Measurements from ENCODE around the gene GLRX5.

The GLRX5 gene

DNA sequence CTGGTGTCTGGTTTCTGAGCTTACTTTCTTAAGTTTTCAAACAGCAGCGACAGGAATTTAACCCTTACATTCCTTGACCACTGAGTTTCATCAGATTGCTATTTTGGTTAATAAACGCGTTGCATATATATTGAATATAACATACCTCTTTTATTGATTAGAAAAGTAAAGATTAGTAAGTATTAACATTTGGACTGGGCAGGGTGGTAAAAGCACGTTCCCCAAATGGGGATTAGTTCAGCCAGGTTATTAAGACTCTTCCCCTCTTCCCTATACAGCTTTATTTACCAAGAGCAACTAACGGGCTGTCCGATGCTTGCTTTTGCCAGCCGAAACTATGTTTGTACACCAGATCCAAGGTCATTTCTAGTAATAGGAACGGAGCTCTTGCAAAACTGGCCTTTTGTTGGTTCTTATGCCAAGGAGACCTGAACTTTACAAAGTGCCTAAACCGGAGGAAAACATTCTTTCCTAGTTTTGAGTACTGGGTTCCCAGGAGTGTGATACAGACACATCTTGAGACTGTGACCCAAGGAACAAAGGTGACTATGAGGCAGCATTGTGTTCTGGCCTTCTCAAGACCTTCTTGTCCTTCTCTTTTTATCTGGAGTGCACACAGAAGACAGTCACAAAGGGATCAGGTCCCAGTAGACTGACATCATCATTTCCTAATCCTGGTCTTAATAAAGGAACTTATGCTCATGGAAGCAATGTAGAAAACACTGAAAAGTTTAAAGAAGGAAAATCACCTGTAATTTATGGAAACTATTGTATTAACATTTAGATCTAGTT is 2.6 kb downstream of the GLRX5 start:
- no peak for DNase-seq

DNA sequence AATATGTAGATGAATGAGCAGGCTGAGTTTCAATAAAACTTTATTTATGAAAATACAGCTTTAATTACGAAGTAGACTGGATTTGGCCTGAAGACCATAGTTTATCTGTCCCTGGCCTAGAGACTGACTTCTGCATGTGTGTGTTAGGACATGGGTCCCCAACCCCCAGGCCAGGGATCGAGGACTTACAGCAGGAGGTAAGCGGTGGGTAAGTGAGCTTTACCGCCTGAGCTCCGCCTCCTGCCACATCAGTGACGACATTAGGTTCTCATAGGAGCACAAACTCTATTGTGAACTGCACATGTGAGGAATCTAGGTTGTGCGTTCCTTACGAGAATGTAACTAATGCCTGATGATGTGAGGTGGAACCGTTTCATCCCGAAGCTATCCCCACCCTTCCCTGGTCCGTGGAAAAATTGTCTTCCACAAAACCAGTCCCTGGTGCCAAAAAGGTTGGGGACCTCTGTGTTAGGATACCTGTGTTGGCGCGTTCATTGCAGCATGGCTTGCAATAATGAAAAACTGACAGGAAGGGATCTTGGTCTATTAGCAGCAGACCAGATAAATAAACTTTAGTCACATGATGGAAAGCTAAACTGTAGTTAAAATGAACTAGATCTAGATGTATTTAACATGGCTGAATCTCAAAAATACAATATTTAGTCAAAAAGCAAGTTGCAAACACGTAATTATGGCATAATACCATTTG is 4.1 kb downstream of the GLRX5 start:
- no peak for DNase-seq

DNA sequence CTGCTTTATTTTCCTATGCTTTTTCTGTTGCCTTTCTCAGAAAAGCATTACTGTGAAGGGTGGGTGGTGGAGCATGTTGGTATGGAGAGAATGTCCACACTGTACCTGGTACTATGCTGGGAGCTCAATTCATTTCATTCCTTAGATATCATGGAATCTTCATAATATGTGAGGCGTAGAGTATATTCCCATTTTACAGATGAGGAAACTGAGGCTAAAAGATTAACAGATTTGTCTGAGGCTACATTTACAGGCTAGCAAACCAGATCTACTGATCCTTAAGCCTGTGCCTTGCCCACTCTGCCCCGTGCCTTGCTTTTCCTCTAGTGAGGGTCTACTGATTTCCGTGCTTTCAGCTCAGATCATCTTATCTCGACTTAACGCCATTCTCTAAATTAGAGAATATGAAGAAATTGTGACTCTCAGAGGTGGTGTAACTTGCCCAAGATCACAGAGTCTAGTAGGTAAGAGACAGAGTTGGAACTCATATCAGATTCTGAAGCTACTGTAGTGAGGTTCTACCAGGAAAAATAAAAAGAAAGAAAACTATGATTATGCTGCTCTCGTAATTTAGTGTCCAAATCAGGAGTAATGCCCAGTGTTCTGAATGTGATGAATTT is 5.5 kb downstream of the GLRX5 start:
- DNase-seq: no peak

DNA sequence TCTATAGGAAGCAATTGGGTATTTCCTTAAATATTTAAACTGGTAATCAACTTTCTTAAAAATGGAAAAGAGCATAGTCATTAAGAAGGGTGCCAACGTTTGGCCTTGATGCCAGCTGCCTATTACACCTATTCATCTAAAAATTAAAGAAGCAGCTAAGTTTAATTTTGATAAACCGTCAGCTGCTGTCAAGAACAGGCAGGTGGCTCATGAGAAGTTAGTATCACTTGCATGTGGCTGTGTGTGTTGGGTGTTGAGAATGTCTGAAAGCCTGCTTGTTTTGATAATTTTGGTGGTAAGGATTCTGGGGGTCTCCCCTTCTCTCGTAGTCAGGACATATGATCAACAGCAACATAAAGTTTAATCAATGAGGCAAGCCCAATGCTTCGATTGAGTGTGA is 6.5 kb downstream of the GLRX5 start:
- no peak for DNase-seq

DNA sequence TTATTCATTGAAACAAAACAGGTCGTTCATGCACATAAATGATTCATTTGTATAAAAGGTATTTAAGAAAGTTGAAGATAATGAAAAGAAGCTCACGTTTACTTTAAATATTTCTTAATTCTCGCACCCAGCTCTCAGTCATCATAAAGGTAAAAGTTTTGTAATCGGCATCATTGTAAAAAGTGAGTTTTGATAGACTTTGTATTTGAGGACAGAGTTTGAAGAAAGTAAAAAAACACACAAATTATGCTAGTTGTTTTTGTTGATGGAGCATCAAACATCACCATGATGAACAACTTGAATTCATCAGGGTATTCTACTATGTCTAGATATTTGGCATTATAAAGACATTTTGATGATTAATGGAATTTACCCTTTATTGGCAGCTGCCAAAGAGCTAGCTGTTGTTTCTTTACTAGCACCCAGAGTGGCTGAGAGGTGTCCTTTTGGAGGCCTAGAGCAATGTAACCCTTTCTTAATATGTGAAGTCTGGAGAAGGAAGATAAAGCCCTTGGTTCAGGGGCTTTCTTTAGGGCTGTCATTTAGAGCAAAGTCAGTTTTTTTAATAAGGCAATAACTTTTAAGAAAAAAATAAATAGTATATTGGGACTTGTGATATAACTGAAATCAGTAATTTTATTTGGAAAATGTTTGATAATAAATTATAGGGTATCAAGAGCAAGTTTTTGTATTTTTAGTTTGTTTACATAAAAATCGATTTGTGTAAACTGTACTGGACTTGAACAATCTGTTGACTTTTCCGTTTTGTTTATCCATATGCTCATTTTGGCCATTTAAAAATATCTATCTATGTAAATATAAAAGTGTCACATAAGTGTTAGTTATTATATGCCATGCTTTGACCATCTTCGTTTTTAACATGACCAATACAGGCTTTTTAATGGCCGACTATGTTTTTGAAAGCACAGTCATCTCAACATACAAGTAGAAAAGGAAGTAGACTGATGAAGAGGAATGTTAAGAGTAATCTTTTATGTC is 7.4 kb downstream of the GLRX5 start:
- DNase-seq: no peak

DNA sequence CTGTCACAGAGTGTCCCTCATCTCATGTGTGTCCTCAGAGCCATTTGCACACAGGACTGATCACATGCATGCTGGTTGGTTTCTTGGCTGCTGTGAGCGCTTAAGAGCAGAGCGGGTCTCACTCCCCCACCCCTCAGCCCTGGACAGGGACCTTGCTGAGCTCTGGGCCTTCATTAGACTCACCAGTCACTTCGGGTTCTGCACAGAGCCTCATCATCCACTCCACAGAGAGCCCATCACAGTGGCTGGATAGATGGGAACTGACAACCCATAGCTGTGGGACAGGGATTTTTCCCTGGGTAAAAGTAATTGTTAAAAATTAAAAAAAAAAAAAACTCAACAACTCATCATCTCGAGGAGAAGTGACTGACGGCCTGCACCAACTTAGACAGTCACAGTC is 8.2 kb downstream of the GLRX5 start:
- no peak for DNase-seq

DNA sequence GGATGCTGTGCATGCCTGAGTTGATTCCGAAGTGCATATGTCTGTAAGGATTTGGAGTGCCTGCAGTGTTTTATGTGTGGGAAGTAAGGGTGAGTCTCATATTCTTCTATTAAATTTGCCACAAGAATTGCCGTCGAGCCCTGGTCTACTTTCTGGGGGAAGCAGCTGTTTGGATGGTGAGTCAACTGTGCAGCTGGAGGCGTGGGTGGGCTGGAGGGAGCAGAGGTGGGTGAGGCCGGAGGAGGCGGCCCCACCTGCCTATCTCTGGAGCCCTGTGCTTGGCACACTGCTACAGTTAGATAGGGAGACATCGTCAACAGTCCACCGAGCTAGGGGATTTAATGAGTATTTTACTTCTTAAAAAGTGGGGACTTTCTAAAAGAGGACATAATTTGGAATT is 9.7 kb downstream of the GLRX5 start:
- DNase-seq: no peak

DNA sequence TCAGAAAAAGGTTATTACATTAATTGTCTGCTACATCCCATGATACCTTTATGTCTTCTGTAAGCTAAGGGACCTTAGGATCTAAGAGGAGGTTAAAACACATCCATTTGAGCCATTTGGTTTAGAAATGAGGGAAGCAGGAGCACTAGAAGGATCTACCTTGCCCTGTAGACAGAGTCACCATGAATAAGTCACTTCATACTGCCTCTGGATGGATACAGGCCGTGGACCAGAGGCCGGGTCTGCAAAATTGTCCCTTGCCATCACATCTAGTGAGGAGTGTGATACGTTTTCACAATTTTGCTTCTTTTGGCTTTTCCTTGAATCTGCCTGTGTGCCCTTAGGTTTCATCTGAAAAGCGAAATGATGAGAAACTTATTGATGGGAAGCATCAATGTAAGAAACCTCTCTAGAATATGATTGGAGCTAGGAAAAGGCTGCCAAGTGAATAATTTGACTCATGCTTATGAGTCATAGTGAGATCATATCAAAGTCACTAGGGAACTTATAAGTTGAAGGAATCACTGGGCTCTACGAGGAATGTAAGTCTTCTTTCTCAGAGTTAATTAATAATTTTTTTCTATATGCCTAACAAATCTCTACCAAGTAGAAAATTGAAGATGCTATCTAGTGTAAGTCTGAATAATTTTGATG is 10.8 kb downstream of the GLRX5 start:
- DNase-seq: no peak

DNA sequence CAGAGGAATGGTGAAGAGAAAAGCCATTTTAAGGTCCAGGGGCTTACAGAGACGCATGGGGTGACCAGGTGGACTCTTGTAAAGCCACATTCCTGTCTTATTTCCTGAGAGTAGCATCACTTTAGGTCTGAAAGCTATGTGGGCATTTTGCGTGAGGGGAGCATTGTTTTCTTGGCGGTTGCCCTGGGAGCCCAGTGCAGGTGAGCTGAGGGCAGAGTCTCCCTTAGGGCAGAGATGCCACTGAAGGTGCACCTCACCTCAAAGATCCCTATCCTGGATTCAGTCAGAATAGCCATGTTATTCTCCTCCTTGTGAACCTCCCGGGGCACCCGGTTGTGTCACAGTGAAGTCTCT is 12.4 kb downstream of the GLRX5 start:
- no peak for DNase-seq

DNA sequence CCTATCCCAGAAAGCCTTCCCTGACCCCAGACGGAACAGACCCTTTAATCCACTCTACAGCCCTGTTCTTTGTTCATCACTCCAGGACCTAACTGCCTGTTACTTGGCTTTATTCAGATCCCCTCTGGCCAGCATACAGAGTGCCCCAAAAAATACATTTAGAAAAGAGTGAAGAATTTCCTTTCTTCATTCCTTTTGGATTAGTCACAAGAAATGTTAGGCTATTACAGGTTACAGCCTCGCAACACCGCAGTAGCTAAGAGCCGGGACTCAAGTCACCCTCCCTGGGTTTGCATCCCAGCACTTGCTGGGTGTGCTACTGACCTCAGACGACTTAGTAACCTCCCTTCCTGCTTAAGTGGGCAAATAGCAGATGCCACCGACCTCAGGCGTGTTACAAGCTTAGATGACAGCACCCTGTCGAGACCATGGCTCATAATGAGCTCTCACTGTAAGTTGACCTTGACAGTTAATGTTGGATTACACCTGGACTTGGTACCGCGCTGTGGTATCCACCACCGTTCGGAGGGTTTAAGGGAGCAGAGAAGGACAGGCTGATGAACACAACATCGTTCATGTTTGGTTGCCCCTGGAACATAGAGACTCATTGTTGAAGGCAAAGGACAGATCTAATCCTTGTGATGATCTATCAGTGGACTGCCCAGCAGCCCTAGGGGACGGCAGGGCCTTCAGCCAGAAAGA is 12.9 kb downstream of the GLRX5 start:
- no peak for DNase-seq

DNA sequence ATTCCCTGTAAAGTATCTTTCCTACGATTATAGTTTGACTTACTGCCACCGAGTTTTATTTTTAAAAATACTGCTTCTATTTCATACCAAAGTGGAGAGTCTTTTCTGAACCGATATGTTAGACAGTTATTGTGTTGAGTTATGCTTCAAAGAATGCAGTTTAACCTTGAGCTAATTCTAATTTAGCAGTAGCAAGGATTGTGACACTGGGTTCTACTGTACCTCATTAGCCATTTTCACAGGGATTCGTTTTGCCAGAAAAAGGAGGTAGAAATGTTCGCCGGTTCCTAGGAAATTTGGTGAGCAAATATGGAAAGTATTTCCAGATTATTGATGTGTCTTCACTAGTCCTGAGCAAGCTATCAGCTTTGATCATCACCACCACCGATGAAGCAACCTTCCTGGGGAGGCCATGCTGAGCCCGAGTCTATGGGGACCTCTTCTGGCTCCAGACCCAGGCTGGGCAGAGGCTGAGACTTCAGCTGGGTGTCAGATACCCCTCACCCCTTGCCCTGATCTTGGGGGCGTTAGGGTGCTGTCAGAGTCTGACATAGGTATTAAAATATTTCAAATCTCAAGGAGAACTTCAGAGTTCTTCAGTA is 13.6 kb downstream of the GLRX5 start:
- no peak for DNase-seq

DNA sequence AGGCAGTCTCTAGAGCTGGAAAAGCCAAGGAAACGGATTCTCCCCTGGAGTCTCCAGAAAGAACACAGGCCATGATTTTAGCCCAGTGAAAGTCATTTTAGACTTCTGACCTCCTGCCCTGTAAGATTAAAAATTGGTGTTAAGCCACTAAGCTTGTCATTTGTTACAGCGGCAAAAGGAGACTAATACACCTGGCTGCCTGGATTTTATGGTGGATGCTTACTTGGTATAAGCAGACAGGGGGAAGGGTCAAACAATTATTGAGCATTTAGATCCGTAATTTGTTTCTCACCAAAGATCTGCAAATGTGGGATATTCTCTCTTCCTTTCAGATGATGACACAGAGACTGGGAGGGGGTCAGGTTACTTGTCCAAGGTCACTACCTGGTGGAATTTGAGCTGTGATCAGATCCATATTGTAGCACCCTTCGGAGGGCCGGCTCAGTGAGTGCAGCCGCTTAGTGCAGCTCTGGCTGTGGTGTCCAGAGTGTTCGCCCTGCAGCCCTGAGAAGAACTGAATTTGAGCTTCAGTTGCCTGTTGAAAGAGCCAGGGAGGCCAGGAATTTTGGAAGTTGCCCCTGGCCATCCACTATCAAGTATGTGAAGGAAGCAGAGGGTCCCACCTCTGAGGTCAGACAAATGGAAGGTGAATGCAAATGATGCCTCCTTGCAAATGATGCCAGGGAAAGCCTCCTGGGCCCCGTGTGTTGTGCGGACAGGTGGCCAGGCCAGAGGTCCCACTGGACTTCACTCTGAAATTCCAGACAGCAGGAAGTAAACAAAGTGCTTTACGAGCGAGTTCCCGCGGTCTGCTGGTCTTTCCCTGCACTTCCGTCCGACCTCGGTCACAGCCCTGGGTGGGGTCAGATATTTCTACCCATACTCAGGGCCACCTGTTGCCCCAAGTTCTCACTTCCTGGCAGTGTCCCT is 15.1 kb downstream of the GLRX5 start:
- DNase-seq: no peak

DNA sequence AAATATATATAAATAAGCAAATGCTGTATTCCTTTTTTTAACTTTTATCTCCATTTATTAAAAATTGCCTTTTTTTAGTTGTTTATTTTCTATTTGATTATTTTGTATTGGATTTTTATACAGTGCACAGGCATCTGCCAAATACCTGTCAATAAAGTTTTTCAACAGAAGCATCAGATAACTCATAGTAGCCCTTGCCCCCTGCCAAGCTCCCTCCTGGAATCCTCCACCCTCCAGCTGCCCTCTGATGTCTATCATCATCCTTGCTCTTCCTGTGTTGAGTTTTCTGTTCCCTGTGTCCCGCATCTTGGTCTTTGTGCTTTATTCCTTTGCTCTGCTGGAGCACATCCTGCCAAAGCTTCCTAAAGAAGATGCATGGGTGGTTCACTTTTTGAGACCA is 16.6 kb downstream of the GLRX5 start:
- no peak for DNase-seq

DNA sequence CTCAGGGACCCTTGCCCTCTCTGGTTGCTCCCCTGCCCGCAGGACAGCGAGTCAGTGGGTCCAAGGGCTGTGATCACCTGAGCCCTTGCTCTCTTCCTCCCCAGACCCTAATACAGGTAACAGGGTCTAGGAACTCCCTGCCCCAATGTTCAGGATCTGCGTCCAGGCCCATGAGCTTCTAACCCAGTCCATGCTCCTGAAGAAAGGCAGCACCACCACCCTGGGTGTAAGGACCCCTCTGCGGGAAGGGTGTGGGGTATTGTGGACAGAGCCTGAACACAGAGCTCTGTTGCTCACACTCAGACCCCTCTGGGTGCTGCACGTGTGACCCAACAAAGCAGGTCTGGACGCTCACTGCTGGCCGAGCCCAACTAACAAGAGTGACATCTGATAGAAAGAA is 18.3 kb downstream of the GLRX5 start:
- DNase-seq: no peak

DNA sequence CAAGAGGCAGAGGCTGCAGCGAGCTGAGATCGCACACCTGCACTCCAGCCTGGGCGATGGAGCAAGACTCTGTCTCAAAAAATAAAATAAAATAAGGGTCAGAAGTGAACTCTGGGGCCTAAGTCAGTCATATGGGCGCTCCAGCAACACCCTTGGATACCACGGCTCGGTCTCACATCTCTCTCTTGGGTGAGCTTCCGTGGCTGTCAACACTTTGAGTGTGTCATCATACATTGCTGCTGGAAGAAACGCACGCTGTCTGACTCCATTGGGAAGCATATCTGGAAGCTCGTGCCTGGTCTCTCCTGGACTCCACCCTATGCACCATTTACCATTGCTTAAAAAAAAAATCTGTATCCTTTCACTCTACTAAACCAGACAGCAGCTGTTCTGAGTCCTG is 20.2 kb downstream of the GLRX5 start:
- no peak for DNase-seq

DNA sequence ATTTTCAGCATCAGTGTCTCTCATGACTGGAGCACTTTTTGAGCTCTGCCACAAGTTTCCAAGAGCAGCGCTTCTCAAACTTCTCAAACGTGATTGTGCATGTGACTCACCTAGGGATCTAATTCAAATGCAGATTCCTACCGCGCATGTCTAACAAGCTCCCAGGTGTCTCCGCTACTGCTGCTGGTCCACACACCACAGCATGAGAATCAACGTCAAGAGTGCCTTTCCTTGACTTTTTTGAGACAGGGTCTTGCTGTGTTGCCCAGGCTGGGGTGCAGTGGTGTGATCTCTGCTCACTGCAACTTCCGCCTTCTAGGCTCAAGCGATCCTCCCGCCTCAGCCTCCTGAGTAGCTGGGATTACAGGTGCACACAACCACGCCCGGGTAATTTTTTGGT is 22.4 kb downstream of the GLRX5 start:
- DNase-seq: no peak

DNA sequence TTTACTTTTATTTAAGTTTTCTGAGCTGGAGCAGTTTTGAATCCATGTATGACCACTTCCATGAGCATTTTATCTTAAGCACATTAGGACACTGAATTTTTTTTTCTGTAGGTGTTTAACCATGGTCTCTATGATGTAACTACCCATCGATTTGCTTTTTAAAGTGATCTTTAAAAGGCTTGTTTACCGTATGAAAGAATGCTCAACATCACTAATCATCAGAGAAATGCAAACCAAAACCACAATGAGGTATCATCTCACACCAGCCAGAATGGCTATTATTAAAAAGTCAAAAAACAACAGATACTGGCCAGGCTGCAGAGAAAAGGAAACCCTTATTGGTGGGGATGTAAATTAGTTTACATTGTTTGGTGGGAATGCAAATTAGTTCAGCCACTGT is 23.0 kb downstream of the GLRX5 start:
- no peak for DNase-seq

DNA sequence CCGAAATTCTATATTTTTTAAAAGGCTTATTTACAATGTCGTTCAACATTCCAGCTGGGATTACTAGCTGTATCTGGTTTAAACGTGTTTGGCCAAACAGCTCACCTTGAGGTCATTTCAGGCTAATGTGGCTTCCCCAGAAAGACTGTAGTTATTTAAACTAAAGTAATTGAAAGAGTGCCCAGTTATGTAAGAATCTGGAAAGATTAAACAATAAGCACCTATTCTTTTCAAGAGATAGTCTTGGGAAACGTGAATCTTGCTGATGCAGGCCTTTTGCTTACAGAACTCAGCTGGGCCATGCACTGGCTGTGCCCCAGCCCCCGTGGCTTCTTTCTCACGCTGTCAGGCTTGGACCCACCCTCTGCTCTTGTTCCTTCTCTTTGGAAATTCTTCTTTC is 24.4 kb downstream of the GLRX5 start:
- no peak for DNase-seq

DNA sequence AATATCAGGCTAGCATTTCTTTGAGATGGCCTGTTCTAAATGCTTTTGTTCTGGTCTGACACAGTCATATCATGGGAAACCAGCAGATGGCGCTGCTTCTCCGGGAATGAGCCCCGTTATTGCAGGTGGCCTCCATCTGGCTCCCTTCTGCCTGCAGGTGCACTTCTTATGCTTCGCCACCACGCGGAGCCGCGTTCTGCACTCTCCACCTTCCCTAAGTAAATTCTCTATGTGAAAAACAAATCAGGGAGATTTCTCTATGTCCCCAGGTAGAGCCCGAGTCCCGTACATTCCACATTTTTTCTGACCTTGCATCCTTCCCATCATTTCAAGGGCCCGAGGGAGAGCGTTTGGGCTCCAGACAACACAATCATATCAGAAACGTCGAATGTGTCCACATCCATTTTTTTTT is 26.2 kb downstream of the GLRX5 start:
- DNase-seq: peak; percentile 90
